DOHH2 (cell line): ENCODE data around the gene RPL36.

Experiments used
- H3F3A ChIP-seq: fragments of 200-600 bp; sonication (generic), shearing (Covaris generic); 2 replicates; pipeline ENCODE4 v1.6.0; 2016; ENCODE audit warnings: antibody characterized with exemption, mild to moderate bottlenecking; ENCODE audit not compliant: control insufficient read depth, insufficient read depth
- H3K27ac ChIP-seq: fragments of 200-600 bp; sonication (generic); 2 replicates; pipeline ENCODE4 v1.5.1; 2014; ENCODE audit warnings: low read depth, mild to moderate bottlenecking, low read length, moderate library complexity
- H3K27me3 ChIP-seq: fragments of 200-600 bp; sonication (generic); 2 replicates; pipeline ENCODE4 v1.6.1; 2014; ENCODE audit warnings: mild to moderate bottlenecking, low read length, mixed read lengths; ENCODE audit not compliant: control insufficient read depth
- H3K36me3 ChIP-seq: fragments of 200-600 bp; sonication (generic); 2 replicates; pipeline ENCODE4 v1.6.1; 2014; ENCODE audit warnings: mild to moderate bottlenecking, low read length, moderate library complexity, mixed read lengths; ENCODE audit not compliant: control insufficient read depth
- H3K4me1 ChIP-seq: fragments of 200-600 bp; sonication (generic); 2 replicates; pipeline ENCODE4 v1.6.1; 2014; ENCODE audit warnings: mild to moderate bottlenecking, low read length, mixed read lengths; ENCODE audit not compliant: control insufficient read depth
- H3K4me2 ChIP-seq: fragments of 200-600 bp; sonication (generic); 2 replicates; pipeline ENCODE4 v1.6.0; 2014; ENCODE audit warnings: mild to moderate bottlenecking, low read length, moderate library complexity
- H3K4me3 ChIP-seq: fragments of 200-600 bp; sonication (generic); 2 replicates; pipeline ENCODE4 v1.5.1; 2014; ENCODE audit warnings: mild to moderate bottlenecking, low read length, mixed read lengths
- H3K79me2 ChIP-seq: fragments of 200-600 bp; sonication (generic); 2 replicates; pipeline ENCODE4 v1.6.1; 2014; ENCODE audit warnings: mild to moderate bottlenecking, low read length, mixed read lengths; ENCODE audit not compliant: control insufficient read depth
- H3K9me2 ChIP-seq: fragments of 200-600 bp; sonication (generic); replicated peaks from 2 replicates; pipeline ENCODE4 v1.6.1; 2014; ENCODE audit warnings: mild to moderate bottlenecking, low read length, mixed read lengths; ENCODE audit not compliant: control insufficient read depth
- H3K9me3 ChIP-seq: fragments of 200-600 bp; sonication (generic); 2 replicates; pipeline ENCODE4 v1.6.1; 2014; ENCODE audit warnings: antibody characterized with exemption, low read length, mixed read lengths; ENCODE audit not compliant: control insufficient read depth, insufficient read depth
- H4K20me1 ChIP-seq: fragments of 200-600 bp; sonication (generic); 2 replicates; pipeline ENCODE4 v1.6.0; 2014; ENCODE audit warnings: low read depth, mild to moderate bottlenecking, antibody characterized with exemption, low read length, moderate library complexity; ENCODE audit not compliant: control insufficient read depth, insufficient read depth
- CTCF ChIP-seq: fragments of 200-600 bp; sonication (generic); IDR thresholded peaks from one replicate; pipeline ENCODE4 v1.5.1; 2014; ENCODE audit warnings: antibody characterized with exemption, mild to moderate bottlenecking, low read depth, low read length; ENCODE audit not compliant: poor library complexity, severe bottlenecking
- EZH2phosphoT487 ChIP-seq: fragments of 200-600 bp; sonication (generic); IDR thresholded peaks from 2 replicates; pipeline ENCODE4 v1.6.1; 2017; ENCODE audit warnings: borderline replicate concordance, mild to moderate bottlenecking, antibody characterized with exemption, low read length, moderate library complexity, mixed read lengths

Gene RPL36

GRCh38 chr19:5643060-5643459 lies 47.0 kb upstream of the RPL36 start:
- Histone ChIP-seq H3K36me3 (peaks cover 92% of the 10 kb centered on the region), H3K9me2 (no peaks in the 10 kb centered on the region), H3K79me2 (peaks cover 96% of the 10 kb centered on the region)

GRCh38 chr19:5644037-5644436 lies 46.1 kb upstream of the RPL36 start:
- no peak overlapping the region for H3K4me2 ChIP-seq
- no peaks in the 10 kb centered on the region for H3K4me1 ChIP-seq
- peaks cover 6% of the 10 kb centered on the region; the same call in 1 of the 2 replicates for H3F3A ChIP-seq
- no peak overlapping the region for H3K27ac ChIP-seq
- H3K9me3 ChIP-seq, result no peaks in the 10 kb centered on the region
- H3K9me2 ChIP-seq, result no peaks in the 10 kb centered on the region
- H3K36me3 ChIP-seq, result peaks cover 92% of the 10 kb centered on the region
- peaks cover 88% of the 10 kb centered on the region for H3K79me2 ChIP-seq
- no peaks in the 10 kb centered on the region for H3K27me3 ChIP-seq
- H3K4me3 ChIP-seq, result no peak overlapping the region
- H4K20me1 ChIP-seq, result peaks cover 25% of the 10 kb centered on the region; the same call in 1 of the 2 replicates
- no peak for TF ChIP-seq EZH2phosphoT487

More at GRCh38 chr19:5643060-5643459, 47.0 kb upstream of the RPL36 start:
- peaks cover 25% of the 10 kb centered on the region; the same call in 1 of the 2 replicates for H4K20me1 ChIP-seq
- no peak overlapping the region for H3K4me3 ChIP-seq
- no peaks in the 10 kb centered on the region for H3K4me1 ChIP-seq
- no peaks in the 10 kb centered on the region for H3K9me3 ChIP-seq
- TF ChIP-seq EZH2phosphoT487 (no peak), CTCF (no peak)
- no peaks in the 10 kb centered on the region for H3K27me3 ChIP-seq
- peaks cover 6% of the 10 kb centered on the region; the same call in 1 of the 2 replicates for H3F3A ChIP-seq
- no peak overlapping the region for H3K4me2 ChIP-seq
- no peak overlapping the region for H3K27ac ChIP-seq

GRCh38 chr19:5645409-5645808 lies 44.7 kb upstream of the RPL36 start:
- peaks cover 6% of the 10 kb centered on the region; the same call in 1 of the 2 replicates for H3F3A ChIP-seq
- H3K27ac ChIP-seq, result no peak overlapping the region
- H3K79me2 ChIP-seq, result peaks cover 78% of the 10 kb centered on the region
- no peaks in the 10 kb centered on the region for H3K9me2 ChIP-seq
- no peaks in the 10 kb centered on the region for H3K27me3 ChIP-seq
- peaks cover 92% of the 10 kb centered on the region for H3K36me3 ChIP-seq
- H3K4me1 ChIP-seq, result no peaks in the 10 kb centered on the region
- peaks cover 25% of the 10 kb centered on the region; the same call in 1 of the 2 replicates for H4K20me1 ChIP-seq
- no peaks in the 10 kb centered on the region for H3K9me3 ChIP-seq
- no peak overlapping the region for H3K4me2 ChIP-seq
- no peak overlapping the region for H3K4me3 ChIP-seq
- TF ChIP-seq CTCF (no peak), EZH2phosphoT487 (no peak)

- H3K4me1 ChIP-seq, result no peaks in the 10 kb centered on the region
- TF ChIP-seq CTCF, result no peak
- no peak for TF ChIP-seq EZH2phosphoT487
- H3K27me3 ChIP-seq, result no peaks in the 10 kb centered on the region
- no peaks in the 10 kb centered on the region for H3K9me3 ChIP-seq
- peaks cover 19% of the 10 kb centered on the region; the same call in 1 of the 2 replicates for H4K20me1 ChIP-seq
- peaks cover 6% of the 10 kb centered on the region; the same call in 1 of the 2 replicates for H3F3A ChIP-seq
- peaks cover 92% of the 10 kb centered on the region for H3K36me3 ChIP-seq
- H3K9me2 ChIP-seq, result no peaks in the 10 kb centered on the region
- no peak overlapping the region for H3K4me3 ChIP-seq
- peaks cover 65% of the 10 kb centered on the region for H3K79me2 ChIP-seq
- no peak overlapping the region for H3K4me2 ChIP-seq
- no peak overlapping the region for H3K27ac ChIP-seq
Measured at GRCh38 chr19:5646703-5647102, 43.4 kb upstream of the RPL36 start.
